HL-60 (cell line): ENCODE data around the gene MAP3K2.

Source experiments
- GABPA ChIP-seq: IDR thresholded peaks from 2 replicates; pipeline ENCODE4 v1.6.1; 2012; ENCODE audit warnings: low read depth
- POLR2AphosphoS5 ChIP-seq: IDR thresholded peaks from 2 replicates; pipeline ENCODE4 v1.6.1; 2012; ENCODE audit warnings: low read depth
- TF ChIP-seq, protein P1 (sequence below): IDR thresholded peaks from 2 replicates; pipeline ENCODE4 v1.6.1; 2012; ENCODE audit warnings: low read depth; ENCODE audit not compliant: insufficient replicate concordance
- TF ChIP-seq, protein P2 (sequence below): IDR thresholded peaks from one replicate; pipeline ENCODE4 v1.5.1; 2011; ENCODE audit warnings: low read length, control low read depth, inconsistent platforms; ENCODE audit not compliant: insufficient read depth

GRCh38 chr2:127320586-127321275 lies 67.0 kb downstream of the MAP3K2 start:
- TF ChIP-seq, protein P1, sequence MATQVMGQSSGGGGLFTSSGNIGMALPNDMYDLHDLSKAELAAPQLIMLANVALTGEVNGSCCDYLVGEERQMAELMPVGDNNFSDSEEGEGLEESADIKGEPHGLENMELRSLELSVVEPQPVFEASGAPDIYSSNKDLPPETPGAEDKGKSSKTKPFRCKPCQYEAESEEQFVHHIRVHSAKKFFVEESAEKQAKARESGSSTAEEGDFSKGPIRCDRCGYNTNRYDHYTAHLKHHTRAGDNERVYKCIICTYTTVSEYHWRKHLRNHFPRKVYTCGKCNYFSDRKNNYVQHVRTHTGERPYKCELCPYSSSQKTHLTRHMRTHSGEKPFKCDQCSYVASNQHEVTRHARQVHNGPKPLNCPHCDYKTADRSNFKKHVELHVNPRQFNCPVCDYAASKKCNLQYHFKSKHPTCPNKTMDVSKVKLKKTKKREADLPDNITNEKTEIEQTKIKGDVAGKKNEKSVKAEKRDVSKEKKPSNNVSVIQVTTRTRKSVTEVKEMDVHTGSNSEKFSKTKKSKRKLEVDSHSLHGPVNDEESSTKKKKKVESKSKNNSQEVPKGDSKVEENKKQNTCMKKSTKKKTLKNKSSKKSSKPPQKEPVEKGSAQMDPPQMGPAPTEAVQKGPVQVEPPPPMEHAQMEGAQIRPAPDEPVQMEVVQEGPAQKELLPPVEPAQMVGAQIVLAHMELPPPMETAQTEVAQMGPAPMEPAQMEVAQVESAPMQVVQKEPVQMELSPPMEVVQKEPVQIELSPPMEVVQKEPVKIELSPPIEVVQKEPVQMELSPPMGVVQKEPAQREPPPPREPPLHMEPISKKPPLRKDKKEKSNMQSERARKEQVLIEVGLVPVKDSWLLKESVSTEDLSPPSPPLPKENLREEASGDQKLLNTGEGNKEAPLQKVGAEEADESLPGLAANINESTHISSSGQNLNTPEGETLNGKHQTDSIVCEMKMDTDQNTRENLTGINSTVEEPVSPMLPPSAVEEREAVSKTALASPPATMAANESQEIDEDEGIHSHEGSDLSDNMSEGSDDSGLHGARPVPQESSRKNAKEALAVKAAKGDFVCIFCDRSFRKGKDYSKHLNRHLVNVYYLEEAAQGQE = no peak
- TF ChIP-seq, protein P2, sequence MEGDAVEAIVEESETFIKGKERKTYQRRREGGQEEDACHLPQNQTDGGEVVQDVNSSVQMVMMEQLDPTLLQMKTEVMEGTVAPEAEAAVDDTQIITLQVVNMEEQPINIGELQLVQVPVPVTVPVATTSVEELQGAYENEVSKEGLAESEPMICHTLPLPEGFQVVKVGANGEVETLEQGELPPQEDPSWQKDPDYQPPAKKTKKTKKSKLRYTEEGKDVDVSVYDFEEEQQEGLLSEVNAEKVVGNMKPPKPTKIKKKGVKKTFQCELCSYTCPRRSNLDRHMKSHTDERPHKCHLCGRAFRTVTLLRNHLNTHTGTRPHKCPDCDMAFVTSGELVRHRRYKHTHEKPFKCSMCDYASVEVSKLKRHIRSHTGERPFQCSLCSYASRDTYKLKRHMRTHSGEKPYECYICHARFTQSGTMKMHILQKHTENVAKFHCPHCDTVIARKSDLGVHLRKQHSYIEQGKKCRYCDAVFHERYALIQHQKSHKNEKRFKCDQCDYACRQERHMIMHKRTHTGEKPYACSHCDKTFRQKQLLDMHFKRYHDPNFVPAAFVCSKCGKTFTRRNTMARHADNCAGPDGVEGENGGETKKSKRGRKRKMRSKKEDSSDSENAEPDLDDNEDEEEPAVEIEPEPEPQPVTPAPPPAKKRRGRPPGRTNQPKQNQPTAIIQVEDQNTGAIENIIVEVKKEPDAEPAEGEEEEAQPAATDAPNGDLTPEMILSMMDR = no peak
- TF ChIP-seq POLR2AphosphoS5 = no peak
- TF ChIP-seq GABPA = no peak
